SIG-M5 treated with dmso at 0.1 percent for 504 hours (cell line): ENCODE data around the gene THSD4.
"Not testable (repeated sequence)": the region's sequence is repeated elsewhere in the genome, so short reads cannot be mapped to it uniquely, and the experiment has no call there.

Source experiments
- DNase-seq: peaks from one replicate; lab custom pipeline; 2025; ENCODE audit not compliant: unreplicated experiment; lab: John Stamatoyannopoulos, UW

THSD4 gene

DNA sequence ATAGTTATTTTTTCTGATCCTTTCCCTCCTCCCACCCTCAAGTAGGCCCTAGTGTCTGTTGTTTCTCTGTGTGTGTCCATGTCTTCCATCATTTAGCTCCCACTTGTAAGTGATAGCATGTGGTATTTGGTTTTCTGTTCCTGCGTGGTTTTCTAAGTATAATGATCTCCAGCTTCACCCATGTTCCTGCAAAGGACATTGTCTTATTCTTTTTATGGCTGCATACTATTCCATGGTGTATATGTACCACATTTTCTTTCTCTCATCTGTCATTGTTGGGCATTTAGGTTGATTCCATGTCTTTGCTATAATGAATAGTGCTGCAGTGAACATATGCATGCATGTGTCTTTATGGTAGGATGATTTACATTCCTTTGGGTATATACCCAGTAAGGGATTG, 549.4 kb downstream of the THSD4 start:
- no peak for DNase-seq

DNA sequence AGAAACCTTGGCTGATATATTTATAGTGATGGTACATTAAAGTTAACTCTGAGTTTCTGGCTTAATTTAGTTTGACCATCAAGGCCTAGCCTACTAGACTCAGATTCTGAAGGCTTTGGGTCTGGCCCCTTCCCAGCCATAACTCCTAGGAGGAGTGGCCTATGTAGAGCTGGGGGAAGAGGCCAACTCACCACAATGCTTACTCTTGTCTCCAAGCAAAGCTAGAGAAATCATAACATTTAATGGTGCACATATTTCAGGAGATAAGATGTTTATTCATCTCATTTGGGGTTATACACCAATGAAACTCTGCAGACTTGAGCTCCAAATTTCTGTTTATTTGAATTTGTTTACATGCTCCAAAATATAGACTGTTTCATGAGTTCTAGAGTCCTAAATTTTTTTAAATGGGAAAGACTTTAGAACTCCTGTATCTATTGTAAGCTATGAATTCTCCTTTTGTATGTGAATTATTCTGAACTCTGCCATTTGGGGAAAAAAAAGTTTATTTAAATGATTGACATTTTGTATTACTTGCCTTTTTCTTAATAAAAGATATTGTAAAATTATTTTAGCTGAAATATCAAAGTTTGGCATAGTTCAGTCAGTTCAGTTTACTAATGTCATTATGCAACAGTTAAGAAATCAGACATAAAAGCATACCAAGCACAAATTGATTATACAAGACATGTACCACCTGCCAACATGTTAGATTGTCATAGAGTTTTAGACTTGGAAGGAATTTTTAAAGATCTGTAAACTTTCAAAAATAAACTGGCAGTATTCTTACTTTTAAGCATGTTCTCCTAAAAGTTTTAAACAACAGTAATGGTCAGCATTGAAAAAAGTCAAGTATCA, 551.7 kb downstream of the THSD4 start:
- DNase-seq = no peak

DNA sequence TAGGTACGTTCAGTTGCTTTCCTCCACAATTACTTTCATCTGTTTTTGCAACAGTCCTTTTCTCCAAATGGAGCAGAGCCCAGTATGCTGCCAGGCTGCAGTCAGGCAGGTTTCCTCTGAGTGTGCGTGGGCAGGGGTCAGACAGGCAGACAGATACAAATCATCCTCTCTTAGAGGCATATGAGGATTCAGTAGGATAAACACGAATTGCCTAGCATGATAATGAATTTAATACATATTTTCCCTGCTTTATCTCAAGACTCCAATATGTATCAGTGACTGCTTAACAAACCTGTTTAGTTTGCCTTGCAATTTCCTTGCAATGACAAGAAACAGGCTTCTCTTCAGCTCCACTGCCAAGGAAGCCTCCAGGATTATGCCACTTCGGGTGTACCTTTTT, 554.4 kb downstream of the THSD4 start:
- no peak for DNase-seq

DNA sequence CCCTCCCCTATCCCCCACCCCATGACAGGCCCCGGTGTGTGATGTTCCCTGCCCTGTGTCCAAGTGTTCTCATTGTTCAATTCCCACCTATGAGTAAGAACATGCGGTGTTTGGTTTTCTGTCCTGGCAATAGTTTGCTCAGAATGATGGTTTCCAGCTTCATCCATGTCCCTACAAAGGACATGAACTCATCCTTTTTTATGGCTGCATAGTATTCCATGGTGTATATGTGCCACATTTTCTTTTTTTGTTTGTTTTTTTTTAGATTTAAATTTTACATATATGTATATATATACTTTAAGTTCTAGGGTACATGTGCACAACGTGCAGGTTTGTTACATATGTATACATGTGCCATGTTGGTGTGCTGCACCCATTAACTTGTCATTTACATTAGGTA, 555.0 kb downstream of the THSD4 start:
- DNase-seq = not testable (repeated sequence)

DNA sequence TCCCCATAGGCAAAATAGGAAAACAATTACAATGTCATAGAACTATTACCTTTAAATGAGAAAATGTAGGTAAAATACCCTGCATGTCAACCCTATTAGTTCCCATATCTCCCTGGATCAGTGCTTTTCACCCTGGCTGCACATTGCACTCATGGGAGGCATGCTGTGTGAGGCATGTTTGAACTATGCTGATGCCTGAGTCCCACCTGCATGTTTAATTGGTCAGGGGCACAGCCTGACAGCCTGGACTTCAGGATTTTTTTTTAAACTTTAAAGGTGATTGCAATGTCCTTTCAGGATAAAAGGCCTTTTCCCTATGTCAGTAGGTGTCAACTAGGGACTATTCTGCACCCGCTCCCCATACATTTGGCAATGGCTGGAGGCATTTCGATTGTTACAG, 559.1 kb downstream of the THSD4 start:
- DNase-seq = no peak

DNA sequence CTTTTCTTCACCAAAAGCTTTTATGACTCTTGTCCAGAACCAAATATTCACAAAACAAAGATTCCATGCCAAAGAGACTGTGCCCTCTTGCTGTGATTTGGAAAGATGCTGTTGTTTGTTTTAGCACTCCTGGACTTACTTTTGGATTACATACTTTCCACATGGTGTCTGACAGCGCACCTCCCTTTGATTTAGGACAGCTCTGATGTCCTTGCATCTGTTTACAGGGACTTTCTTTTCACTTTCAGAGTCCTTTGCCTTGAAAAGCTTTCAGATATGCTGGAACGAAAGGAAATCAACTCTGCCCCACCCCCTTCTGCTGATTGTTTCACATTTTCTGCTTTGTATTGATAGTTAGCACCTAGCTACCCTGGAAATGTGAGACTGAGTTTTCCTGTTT, 562.1 kb downstream of the THSD4 start:
- DNase-seq = no peak

DNA sequence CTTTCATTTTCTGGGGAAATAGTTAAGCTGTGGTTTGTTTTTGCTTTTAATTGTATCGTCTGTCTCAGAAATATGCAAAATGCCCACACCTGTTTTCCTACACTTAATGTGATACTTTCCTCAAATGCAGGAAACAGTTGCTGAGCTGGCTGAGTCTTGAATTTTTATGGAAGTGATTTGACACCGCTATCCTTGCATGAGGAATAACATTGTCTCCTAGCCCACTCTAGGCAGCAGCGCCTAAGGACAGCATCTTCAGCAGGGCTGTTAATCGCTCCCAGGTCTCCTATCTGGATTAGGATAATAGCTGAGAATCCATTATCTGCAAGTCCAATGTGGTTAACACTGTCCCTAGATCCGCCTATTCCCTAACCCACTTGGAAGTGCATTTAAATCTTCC, 562.5 kb downstream of the THSD4 start:
- DNase-seq = no peak

DNA sequence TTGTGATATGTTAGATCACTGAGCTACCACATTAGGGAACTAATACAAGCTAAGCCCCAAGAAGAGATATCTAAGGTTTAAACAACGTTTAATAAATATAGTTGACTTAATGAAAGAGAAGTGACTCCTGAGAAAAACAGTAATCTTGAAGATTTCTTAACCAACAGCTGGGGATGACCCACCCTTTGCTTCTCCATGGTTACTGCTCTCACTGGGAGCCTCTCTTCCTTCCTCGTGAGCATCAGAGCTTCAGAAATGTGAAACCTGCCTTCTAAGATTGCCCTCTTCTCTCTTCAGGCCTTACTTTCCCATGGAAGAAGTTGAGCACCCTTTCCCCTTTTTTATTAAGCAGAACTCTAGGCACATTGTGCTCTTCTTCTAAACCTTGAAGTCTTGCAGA, 562.9 kb downstream of the THSD4 start:
- no peak for DNase-seq

DNA sequence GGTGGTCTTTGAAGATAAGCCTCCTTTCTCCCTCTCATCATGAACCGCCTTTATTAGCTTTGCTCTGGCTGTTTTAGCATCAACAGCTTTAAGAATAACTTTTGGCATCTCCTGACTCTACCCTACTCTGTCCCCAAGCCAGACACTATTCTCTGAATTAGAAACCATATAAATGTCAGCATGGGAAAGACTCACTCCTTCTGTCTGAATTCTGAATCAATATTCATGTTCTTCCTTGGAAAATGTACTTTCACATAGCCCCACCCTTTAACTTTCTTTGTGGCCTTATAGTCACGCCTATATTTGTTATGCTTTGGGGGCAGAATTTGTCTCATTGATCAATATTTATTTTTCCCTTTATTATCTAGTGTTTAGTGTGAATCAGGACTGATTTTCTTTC, 563.3 kb downstream of the THSD4 start:
- DNase-seq = no peak

DNA sequence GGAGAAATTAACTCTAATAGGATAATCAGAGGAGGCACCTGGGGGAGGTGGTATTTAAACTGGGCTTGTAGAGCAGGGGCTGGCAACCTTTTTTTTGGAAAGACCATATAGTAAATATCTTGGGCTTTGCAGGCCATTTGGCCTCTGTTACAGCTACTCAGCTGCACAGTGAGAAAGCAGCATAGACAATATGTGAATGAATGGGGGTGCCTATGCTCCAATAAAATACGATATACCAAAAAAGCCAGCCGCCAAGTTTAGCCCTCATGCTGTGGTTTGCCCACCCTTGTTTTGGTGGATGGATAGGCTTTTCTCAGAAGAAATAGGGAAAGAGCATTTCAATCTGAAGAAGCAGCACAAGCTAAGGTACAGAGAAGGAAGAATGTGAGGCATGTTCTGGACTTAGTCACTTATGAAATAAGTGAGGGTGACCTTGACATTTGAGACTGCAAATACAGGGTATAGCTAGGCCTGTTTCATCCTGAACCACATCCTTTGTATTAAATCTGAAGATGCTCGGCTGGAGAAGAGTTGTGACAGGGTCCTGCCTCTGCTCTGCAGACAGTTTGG, 564.0 kb downstream of the THSD4 start:
- DNase-seq = no peak

DNA sequence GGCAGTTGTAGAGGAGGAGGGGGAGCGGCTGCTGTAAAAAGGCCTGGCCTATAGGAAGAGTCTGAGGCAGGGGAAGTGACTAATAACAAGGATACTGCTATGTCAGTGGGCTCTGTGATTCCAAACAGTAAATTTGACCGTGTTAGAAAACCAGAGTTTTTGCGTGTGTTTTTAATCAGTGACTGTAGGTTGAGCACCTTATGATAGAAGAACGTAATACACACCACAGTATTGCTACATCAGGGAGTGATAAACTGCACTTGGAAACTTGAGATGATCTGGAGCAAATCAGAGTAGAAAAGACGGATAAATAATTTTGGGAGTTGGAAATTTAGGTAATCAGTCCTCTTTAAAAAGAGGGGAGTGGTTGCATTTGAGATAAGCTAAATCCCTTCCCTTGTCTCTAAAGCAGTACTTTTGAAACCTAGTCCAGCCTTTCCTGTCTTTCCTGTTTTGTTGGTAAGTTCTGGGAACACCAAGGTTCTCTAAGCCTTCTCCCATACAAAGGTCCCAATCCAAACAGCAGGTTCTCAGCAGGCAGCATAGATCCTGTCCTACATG, 564.6 kb downstream of the THSD4 start:
- peak; percentile 34 for DNase-seq

DNA sequence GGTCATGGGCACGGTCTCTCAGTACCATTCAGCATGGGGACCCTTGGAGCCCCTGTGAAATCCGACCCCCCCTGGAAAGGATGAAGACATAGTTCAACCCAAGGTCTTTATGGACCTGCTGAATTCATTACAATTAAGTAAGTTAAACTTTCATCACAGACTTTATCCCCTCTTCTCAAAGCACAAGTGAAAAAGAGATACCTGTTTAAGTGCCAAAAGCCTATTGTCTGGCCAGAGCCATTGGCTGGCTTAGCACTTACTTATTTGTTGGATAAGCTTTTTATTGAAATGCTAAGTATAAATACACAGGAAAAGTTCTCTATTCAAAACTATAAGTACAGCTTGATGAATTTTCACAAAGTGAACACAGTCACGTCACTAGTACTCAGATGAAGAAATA, 566.7 kb downstream of the THSD4 start:
- DNase-seq = no peak

DNA sequence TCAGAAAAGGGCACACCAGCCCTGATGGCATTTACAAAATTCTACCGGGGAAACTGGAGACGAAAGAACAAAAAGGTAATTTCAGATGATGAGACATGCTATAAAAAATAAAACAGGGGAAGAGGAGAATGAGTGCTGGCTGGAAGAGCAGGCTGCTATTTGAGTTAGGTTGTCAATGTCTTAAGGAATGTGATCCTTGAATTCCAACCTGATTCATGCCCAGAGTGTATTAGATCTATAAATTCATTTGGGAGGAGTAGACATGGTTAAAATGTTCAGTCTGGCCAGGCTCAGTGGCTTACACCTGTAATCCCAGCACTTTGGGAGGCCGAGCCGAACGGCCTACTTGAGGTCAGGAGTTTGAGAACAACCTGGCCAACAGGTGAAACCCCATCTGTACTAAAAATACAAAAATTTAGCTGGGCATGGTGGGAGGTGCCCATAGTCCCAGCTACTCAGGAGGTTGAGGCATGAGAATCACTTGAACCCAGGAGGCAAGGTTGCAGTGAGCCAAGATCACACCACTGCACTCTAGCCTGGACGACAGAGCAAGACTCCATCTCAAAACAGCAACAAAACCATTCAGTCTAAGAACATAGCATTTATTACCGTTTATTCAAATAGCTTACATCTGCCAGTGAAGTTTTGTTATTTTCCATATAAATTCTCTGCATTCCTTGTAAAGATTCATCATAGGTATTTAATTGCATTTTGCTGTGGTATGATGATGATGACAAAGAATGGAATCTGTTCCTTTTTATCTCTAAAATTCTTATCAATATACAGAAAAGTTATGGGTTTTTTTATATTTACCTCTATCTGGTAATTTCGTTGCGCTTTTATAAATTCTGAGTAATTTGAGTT, 568.4 kb downstream of the THSD4 start:
- no peak for DNase-seq

DNA sequence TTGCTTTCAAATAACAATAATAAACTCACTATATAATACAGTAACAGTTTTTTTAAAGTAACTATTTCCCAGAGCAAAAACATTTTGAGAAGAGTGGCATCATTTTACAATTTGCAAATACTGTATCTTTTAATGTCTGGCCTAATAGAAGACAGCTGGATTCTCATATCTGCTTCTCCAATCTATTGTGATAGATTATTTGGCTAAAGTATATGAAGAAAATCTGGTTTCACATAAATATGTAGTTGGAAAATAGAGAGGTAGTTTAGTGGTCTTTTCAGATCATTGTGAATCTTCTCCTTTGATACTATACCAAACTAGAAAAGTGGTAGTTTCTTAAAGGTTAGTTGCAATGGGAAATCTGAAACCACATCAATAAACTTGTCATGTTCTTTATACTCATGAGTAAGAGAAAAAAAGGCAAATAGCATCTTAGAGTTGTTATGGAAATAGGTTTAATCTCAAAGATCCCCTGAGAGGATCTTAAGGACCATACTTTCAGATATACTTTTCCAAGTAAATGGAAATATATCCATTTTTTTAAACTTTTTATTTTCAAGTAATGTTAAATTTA, 570.2 kb downstream of the THSD4 start:
- no peak for DNase-seq

DNA sequence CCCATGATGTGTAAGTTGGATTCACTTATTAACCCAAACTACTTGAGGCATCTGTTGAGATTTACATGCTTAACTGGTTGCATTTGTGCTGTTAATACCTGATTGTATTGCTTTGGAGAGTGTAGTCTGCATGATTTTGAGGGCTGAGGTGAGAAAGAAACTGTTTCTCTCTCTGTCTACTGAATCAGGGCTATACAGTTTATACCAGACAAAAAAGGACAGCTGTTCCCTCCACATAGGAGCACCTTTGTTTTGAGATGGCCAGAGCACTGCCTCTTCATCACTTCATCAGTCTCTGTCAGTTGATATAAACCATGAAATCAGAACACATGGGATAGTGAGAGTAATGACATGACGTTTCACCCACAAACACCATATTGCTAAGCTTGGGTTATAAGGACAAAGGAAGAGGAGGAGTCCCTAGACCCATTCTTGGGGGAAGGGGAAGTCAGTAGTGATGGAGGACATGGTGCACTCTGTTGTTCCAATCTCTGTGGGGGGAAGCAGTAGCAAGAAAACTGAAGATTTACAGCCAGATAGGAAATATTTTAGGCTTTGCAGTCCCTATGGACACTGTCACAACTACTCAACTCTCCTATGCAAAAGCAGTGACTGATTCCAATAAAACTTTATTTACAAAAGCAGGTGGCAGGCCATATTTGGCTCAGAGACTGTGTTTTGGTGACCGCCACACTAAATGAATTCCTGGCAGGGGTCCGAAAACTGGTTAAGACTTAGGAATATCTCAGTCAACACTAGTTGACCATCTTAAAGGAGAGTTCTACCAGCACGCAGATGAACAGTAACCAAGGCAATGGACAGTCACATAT, 571.2 kb downstream of the THSD4 start:
- no peak for DNase-seq

DNA sequence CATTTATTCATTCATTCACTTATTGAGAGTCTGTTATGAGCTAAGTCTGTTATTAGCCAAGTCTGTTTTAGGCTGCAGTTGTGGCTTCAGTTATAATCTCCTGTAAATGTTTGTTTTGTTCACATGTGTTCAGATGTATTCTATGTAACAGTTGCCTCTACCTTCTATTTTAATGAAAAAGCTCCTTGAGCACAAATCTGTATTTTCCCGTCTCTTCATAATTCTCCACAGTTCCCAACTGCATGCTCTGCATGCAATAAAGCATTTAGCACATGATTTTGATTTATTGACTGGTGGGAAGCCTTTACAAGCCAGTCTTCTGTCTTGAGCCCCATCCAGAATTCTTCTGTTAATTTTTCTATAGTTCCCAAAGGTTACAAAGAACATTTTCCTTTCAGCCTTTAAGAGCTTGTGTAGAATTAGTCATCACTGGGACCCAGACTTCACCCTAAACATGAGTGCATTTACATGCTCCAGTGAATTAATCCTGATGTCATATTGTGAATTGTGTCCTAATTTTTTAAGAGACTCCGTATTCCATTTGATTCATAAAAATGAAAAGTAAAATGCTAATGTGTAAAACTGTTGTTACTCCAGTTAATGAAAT, 572.7 kb downstream of the THSD4 start:
- no peak for DNase-seq

DNA sequence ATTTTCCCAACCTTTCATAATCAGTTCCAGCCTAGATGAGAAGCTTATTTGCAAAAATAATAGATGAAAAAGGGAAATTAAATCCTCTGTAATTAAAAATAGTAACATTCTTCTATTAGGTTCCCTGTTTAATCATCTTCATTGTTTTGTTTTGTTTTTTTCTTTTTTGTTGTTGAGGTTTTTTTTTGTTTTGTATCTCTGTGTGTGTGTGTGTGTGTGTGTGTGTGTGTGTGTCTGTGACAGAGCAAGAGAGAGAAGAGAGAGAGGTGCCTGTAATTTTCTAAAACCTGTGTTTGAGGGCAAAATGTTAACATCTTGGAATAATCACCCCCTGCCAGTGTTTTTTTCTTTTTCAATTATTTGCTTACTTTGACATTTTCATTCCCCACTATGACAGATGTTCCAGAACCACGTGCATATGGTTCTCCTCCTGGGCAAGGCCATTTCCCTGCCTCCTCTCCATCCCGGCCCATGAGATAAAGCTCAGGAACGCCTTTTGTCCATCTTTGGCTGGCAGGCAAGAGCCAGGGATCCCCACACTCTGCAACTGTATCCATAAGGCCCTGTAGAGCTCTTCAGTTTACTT, 573.3 kb downstream of the THSD4 start:
- no peak for DNase-seq

DNA sequence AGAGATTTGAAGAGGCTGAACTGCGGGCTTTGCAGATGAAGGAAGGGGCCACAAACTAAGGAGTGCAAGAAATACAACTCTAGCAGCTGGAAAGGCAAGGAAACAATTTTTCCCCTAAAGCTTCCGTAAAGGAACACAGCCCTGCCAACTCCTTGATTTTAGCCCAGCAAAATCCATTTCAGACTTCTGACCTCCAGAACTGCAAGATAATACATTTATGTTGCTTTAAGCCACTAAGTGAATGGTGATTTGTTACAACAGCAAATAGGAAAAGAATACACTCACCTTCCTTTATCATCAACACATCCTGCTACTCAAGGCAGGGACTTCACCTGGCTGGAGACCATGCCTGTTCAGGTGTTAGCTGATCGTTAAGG, 575.8 kb downstream of the THSD4 start:
- no peak for DNase-seq
